Parathyroid adenoma (tissue), 2 donors: ENCODE measurements around the gene SOCS1.

Experiments used
- H2AFZ ChIP-seq: fragments of 300-600 bp; sonication (generic); one replicate; pipeline ENCODE4 v1.7.0; 2017; ENCODE audit warnings: antibody characterized with exemption, mild to moderate bottlenecking
- H3K27ac ChIP-seq: fragments of 300-600 bp; sonication (generic); one replicate; pipeline ENCODE4 v1.7.0; 2017
- H3K27me3 ChIP-seq: fragments of 300-600 bp; sonication (generic); one replicate; pipeline ENCODE4 v1.7.0; 2017; ENCODE audit warnings: low read length; ENCODE audit not compliant: control insufficient read depth, insufficient read depth
- H3K36me3 ChIP-seq: fragments of 300-600 bp; sonication (generic); one replicate; pipeline ENCODE4 v1.7.0; 2017; ENCODE audit warnings: low read length; ENCODE audit not compliant: control insufficient read depth, insufficient read depth
- H3K4me1 ChIP-seq: fragments of 300-600 bp; sonication (generic); one replicate; pipeline ENCODE4 v1.7.0; 2017; ENCODE audit warnings: control low read depth
- H3K4me2 ChIP-seq: fragments of 300-600 bp; sonication (generic); one replicate; pipeline ENCODE4 v1.7.0; 2017; ENCODE audit warnings: low read length
- H3K4me3 ChIP-seq: fragments of 300-600 bp; sonication (generic); one replicate; pipeline ENCODE4 v1.7.0; 2017; ENCODE audit warnings: low read depth, low read length
- H3K79me2 ChIP-seq: fragments of 300-600 bp; sonication (generic); one replicate; pipeline ENCODE4 v1.7.0; 2017; ENCODE audit warnings: control low read depth
- H3K9ac ChIP-seq: fragments of 300-600 bp; sonication (generic); one replicate; pipeline ENCODE4 v1.7.0; 2017; ENCODE audit warnings: mild to moderate bottlenecking
- H3K9me3 ChIP-seq: fragments of 300-600 bp; sonication (generic); one replicate; pipeline ENCODE4 v1.7.0; 2017; ENCODE audit warnings: low read length; ENCODE audit not compliant: control insufficient read depth
- CTCF ChIP-seq: fragments of 300-600 bp; sonication (generic); IDR thresholded peaks from one replicate; pipeline ENCODE4 v1.7.0; 2017; ENCODE audit warnings: antibody characterized with exemption, mild to moderate bottlenecking
- donor health status: primary hyperparathyroidism.

Gene SOCS1

GRCh38 chr16:11296706-11297491 is 40.9 kb upstream of the SOCS1 start:
- Histone ChIP-seq H3K27me3 (no peaks in the 10 kb centered on the region), H3K9ac (no peak overlapping the region), H3K4me3 (no peak overlapping the region), H3K4me2 (peak overlapping the region; percentile 47), H3K27ac (no peak overlapping the region), H3K9me3 (no peaks in the 10 kb centered on the region), H3K4me1 (peaks cover 11% of the 10 kb centered on the region), H3K36me3 (no peaks in the 10 kb centered on the region), H2AFZ (peak overlapping the region; percentile 85), H3K79me2 (no peaks in the 10 kb centered on the region)
- TF ChIP-seq CTCF: no peak

DNA sequence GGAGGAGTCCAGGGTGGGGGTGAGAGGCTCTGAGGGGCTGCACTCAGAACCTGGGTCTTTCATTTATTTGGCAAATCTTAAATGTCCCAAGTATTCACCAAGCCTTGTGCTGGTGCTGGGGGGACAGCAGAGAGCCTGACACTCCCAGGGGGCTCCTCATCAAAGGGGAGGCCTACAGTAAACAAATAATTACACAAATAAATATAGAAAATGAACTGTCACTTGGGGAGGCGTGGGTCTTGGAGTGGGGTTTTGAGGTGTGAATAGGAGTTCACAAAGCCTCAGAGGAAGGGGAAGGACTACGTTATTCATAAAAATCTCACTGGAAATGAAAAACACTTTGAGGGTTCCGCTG is 40.3 kb upstream of the SOCS1 start:
- Histone ChIP-seq H3K36me3 (no peaks in the 10 kb centered on the region), H3K4me2 (no peak overlapping the region), H3K4me1 (peaks cover 11% of the 10 kb centered on the region), H3K27me3 (no peaks in the 10 kb centered on the region), H3K4me3 (no peak overlapping the region), H3K27ac (no peak overlapping the region), H2AFZ (no peak overlapping the region), H3K79me2 (no peaks in the 10 kb centered on the region), H3K9me3 (no peaks in the 10 kb centered on the region), H3K9ac (no peak overlapping the region)
- TF ChIP-seq CTCF: no peak

GRCh38 chr16:11295672-11296071 is 39.7 kb upstream of the SOCS1 start:
- Histone ChIP-seq H3K27ac (no peak overlapping the region), H3K27me3 (no peaks in the 10 kb centered on the region), H3K4me1 (peaks cover 11% of the 10 kb centered on the region), H2AFZ (no peak overlapping the region), H3K79me2 (no peaks in the 10 kb centered on the region), H3K9me3 (no peaks in the 10 kb centered on the region), H3K4me2 (no peak overlapping the region), H3K4me3 (no peak overlapping the region), H3K36me3 (no peaks in the 10 kb centered on the region), H3K9ac (no peak overlapping the region)
- TF ChIP-seq CTCF: no peak

DNA sequence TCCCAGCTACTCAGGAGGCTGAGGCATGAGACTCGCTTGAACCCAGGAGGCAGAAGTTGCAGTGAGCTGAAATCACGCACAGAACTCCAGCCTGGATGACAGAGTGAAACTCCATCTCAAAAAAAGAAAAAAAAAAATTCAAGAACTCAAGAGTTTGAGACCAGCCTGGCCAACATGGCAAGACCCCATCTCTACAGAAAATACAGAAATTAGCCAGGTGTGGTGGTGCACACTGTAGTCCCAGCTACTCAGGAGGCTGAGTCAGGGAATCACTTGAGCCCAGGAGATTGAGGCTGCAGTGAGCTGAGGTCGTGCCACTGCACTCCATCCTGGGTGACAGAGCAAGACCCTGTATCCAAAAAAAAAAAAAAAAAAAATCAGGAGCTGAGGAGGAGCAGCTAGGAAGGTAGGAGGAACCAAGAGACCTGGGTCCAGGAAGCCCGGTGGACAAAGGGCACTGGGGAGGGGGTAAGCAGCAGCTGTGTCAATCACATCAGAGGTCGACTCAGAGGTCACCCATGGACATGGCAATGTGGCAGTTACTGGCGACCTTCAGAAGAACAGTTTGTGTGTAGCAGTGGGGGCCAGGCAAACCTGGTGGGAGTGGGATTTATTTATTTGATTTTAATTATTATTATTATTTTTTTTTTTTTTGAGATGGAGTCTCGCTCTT is 36.2 kb upstream of the SOCS1 start:
- Histone ChIP-seq H2AFZ (no peak overlapping the region), H3K4me3 (no peak overlapping the region), H3K4me2 (no peak overlapping the region), H3K27ac (no peak overlapping the region), H3K27me3 (no peaks in the 10 kb centered on the region), H3K9ac (no peak overlapping the region), H3K4me1 (peaks cover 5% of the 10 kb centered on the region), H3K9me3 (no peaks in the 10 kb centered on the region), H3K79me2 (no peaks in the 10 kb centered on the region), H3K36me3 (no peaks in the 10 kb centered on the region)
- TF ChIP-seq CTCF: no peak
